ENCODE results near the gene UVRAG. TPM values are rescaled to one million over a fixed set of nuclear protein-coding genes. Genes with fewer than 3 reads are reported as not detected.

UVRAG gene
- total and polyA plus RNA-seq, 9 donors = 10.1 to 26.7 (median 19.2) TPM

DNA sequence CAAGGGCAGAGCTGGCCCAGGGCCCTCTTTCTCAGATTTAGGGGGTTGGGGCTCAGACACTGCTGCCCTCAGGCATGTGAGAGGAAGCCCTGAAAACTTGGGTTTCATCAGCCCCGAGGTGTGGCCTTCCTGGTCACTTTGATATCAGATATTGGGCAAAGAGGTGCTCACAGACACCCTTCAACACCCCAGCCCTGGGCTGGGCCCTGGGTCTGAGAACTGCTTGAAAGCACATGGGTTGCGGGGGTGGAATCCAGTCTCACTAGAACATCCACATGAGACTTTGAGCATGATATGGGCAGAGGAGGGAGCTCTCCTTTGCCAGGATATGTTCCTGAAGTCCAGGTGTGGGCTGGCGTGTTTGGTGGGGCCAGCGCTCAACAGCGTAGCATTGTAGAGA, 36.0 kb upstream of the UVRAG start:
- DNase-seq = peak in 1 of 5 donors; percentile 1
- WGBS, 3 donors = 91 to 94% (median 93%) methylated on average over 5 of the region's 5 CpGs
- intact Hi-C loops (cut with DNase I) = no loop called here

DNA sequence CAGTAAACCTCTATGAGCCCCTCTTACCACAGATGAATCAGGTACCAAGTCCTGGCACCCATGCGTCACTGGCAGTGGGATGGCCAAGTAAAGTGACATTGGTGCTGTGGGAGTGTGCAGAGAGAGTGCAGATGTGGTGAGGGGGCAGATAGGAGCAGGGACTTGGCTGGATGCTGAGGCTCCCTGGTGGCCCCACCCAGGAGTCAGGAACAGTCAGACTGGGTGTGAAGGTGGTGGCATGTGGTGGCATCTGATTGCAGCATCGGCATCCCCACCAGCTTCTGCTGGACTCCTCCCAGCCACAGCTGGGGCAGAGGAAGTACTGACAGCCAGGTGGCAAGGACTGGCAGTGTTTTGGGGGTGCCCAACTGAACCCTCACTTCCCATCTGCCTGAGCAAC, 35.0 kb upstream of the UVRAG start:
- peak in 1 of 5 donors; percentile 1 for DNase-seq
- no peaks in the 10 kb centered on the region for H3K27me3 ChIP-seq
- H3K4me3 ChIP-seq = no peak overlapping the region
- H3K9me3 ChIP-seq = no peaks in the 10 kb centered on the region
- intact Hi-C loops (cut with DNase I) = no loop called here
- peaks cover 2% of the 10 kb centered on the region for H3K4me1 ChIP-seq (ENCODE audit: insufficient read depth)
- H3K27ac ChIP-seq = no peak overlapping the region
- TF ChIP-seq POLR2A (IDR thresholded peaks at IDR 0.05) (no peak), EP300 (IDR thresholded peaks at IDR 0.05) (no peak), CTCF (IDR thresholded peaks at IDR 0.05) (no peak)
- WGBS, 3 donors = 70 to 79% (median 73%) methylated on average over 2 of the region's 2 CpGs
- no peaks in the 10 kb centered on the region for H3K36me3 ChIP-seq

More for the DNA sequence above, 36.0 kb upstream of the UVRAG start:
- Histone ChIP-seq H3K36me3 (no peaks in the 10 kb centered on the region), H3K27me3 (no peaks in the 10 kb centered on the region), H3K9me3 (no peaks in the 10 kb centered on the region), H3K4me3 (no peak overlapping the region), H3K4me1 (ENCODE audit: insufficient read depth) (peaks cover 2% of the 10 kb centered on the region), H3K27ac (no peak overlapping the region)
- TF ChIP-seq EP300 (IDR thresholded peaks at IDR 0.05) = no peak

- intact Hi-C loops (cut with DNase I) = no loop called here
- no peak overlapping the region for H3K4me3 ChIP-seq
- H3K36me3 ChIP-seq = no peaks in the 10 kb centered on the region
- no peak for DNase-seq
- no peak overlapping the region for H3K27ac ChIP-seq
- H3K27me3 ChIP-seq = no peaks in the 10 kb centered on the region
- peaks cover 2% of the 10 kb centered on the region for H3K4me1 ChIP-seq (ENCODE audit: insufficient read depth)
- TF ChIP-seq POLR2A (IDR thresholded peaks at IDR 0.05) (no peak), EP300 (IDR thresholded peaks at IDR 0.05) (no peak), CTCF (IDR thresholded peaks at IDR 0.05) (no peak)
- 81 to 87% (median 85%) methylated on average over 3 of the region's 3 CpGs for WGBS, 3 donors
- H3K9me3 ChIP-seq = no peaks in the 10 kb centered on the region
Observed at GRCh38 chr11:75780888-75781287, 34.1 kb upstream of the UVRAG start.

GRCh38 chr11:75781296-75781695, 33.7 kb upstream of the UVRAG start:
- 85 to 91% (median 87%) methylated on average over 7 of the region's 7 CpGs for WGBS, 3 donors
- no peaks in the 10 kb centered on the region for H3K9me3 ChIP-seq
- H3K27me3 ChIP-seq = no peaks in the 10 kb centered on the region
- no peak overlapping the region for H3K4me3 ChIP-seq
- H3K4me1 ChIP-seq (ENCODE audit: insufficient read depth) = peaks cover 2% of the 10 kb centered on the region
- intact Hi-C loops (cut with DNase I) = no loop called here
- TF ChIP-seq EP300 (IDR thresholded peaks at IDR 0.05) = no peak
- no peak for TF ChIP-seq CTCF (IDR thresholded peaks at IDR 0.05)
- no peak for TF ChIP-seq POLR2A (IDR thresholded peaks at IDR 0.05)
- no peaks in the 10 kb centered on the region for H3K36me3 ChIP-seq
- H3K27ac ChIP-seq = no peak overlapping the region
- DNase-seq = no peak

GRCh38 chr11:75781831-75782230, 33.2 kb upstream of the UVRAG start:
- Histone ChIP-seq H3K27ac (no peak overlapping the region), H3K9me3 (no peaks in the 10 kb centered on the region), H3K36me3 (no peaks in the 10 kb centered on the region), H3K4me3 (no peak overlapping the region), H3K4me1 (ENCODE audit: insufficient read depth) (peaks cover 2% of the 10 kb centered on the region), H3K27me3 (no peaks in the 10 kb centered on the region)
- TF ChIP-seq EP300 (IDR thresholded peaks at IDR 0.05) = no peak
- no peak for TF ChIP-seq CTCF (IDR thresholded peaks at IDR 0.05)
- no peak for TF ChIP-seq POLR2A (IDR thresholded peaks at IDR 0.05)
- 88 to 91% (median 90%) methylated on average over 9 of the region's 9 CpGs for WGBS, 3 donors
- DNase-seq = no peak
- intact Hi-C loops (cut with DNase I) = no loop called here

All from ovary (tissue), 9 donors.